Measurements from ENCODE around the gene SLC35F2. TPM values are rescaled to one million over a fixed set of nuclear protein-coding genes. Genes with fewer than 3 reads are reported as not detected.

The SLC35F2 gene
- total RNA-seq, 2 donors from 2014 or later = 26.3 to 31.9 TPM

DNA sequence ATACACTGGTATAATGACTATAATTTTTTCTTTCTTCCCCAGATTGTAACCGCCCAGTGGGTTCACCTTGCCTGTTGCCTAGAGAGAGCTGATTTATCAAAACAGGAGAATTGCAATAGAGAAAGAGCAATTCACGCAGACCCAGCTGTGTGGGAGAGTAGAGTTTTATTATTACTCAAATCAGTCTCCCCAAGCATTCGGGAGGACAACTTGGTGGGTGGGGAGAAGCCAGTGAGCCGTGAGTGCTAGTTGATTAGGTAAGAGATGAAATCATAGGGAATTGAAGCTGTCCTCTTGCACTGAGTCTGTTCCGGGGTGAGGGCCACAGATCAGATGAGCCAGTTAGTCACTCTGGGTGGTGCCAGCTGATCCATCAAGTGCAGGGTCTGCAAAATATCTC lies 73.2 kb downstream of the SLC35F2 start:
- Histone ChIP-seq H3K27me3 (no peaks in the 10 kb centered on the region), H3K36me3 (no peaks in the 10 kb centered on the region), H3K9ac (ENCODE audit: low read depth in 2 of 2, low read length in 2 of 2) (no peak overlapping the region), H3K4me3 (no peak overlapping the region), H3K27ac (no peak overlapping the region), H3K4me1 (no peaks in the 10 kb centered on the region), H3K9me3 (no peaks in the 10 kb centered on the region)
- intact Hi-C loops (cut with DNase I) = no loop called here
- TF ChIP-seq, protein P1, sequence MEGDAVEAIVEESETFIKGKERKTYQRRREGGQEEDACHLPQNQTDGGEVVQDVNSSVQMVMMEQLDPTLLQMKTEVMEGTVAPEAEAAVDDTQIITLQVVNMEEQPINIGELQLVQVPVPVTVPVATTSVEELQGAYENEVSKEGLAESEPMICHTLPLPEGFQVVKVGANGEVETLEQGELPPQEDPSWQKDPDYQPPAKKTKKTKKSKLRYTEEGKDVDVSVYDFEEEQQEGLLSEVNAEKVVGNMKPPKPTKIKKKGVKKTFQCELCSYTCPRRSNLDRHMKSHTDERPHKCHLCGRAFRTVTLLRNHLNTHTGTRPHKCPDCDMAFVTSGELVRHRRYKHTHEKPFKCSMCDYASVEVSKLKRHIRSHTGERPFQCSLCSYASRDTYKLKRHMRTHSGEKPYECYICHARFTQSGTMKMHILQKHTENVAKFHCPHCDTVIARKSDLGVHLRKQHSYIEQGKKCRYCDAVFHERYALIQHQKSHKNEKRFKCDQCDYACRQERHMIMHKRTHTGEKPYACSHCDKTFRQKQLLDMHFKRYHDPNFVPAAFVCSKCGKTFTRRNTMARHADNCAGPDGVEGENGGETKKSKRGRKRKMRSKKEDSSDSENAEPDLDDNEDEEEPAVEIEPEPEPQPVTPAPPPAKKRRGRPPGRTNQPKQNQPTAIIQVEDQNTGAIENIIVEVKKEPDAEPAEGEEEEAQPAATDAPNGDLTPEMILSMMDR (IDR thresholded peaks at IDR 0.05) = no peak
- no peak for DNase-seq

DNA sequence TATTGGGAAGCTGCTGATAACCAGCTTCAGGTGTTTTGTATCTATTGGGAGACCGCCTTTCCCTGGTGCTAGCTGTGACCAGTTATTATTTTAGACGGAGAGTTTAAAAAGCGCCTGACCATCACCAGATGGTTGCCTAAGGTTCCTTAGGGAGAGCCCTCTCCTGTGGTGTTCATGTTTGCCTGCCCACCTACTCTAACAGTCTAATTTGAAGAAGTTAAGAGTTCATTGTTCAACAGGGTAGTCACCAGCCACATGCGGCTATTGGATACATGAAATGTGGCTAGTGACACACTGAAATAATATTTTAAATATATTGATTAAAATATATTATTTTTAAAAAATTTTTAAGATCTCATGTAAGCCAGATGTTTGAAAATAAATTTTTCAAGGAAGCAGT lies 75.5 kb downstream of the SLC35F2 start:
- DNase-seq = no peak

DNA sequence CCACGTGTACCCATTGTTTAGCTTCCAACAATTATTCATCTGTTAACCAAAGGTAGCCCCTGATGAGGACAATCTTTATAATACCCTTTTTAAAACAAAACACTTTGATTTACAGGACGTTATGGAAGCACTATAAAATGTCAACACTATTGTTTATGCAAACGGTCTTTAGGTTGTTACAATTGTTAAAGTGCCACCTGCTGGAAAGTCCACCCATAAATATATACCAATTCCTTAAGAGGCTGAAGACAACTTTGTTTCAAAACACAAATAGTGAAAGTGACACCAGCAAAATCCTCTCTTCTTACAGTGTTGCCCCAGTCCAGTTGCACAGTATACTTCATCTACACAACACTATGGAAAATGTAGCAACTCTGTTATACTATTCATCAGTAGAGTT lies 77.8 kb downstream of the SLC35F2 start:
- no peak overlapping the region for H3K27ac ChIP-seq
- no peaks in the 10 kb centered on the region for H3K4me1 ChIP-seq
- H3K4me3 ChIP-seq = no peak overlapping the region
- intact Hi-C loops (cut with DNase I) = no loop called here
- DNase-seq = no peak
- H3K27me3 ChIP-seq = no peaks in the 10 kb centered on the region
- TF ChIP-seq, protein P1 (IDR thresholded peaks at IDR 0.05) = no peak
- no peaks in the 10 kb centered on the region for H3K36me3 ChIP-seq
- no peak overlapping the region for H3K9ac ChIP-seq (ENCODE audit: low read depth in 2 of 2, low read length in 2 of 2)
- no peaks in the 10 kb centered on the region for H3K9me3 ChIP-seq

More for the DNA sequence above, 75.5 kb downstream of the SLC35F2 start:
- TF ChIP-seq, protein P1 (IDR thresholded peaks at IDR 0.05) = no peak
- Histone ChIP-seq H3K9ac (ENCODE audit: low read depth in 2 of 2, low read length in 2 of 2) (no peak overlapping the region), H3K4me1 (no peaks in the 10 kb centered on the region), H3K36me3 (no peaks in the 10 kb centered on the region), H3K27ac (no peak overlapping the region), H3K4me3 (no peak overlapping the region), H3K27me3 (no peaks in the 10 kb centered on the region), H3K9me3 (no peaks in the 10 kb centered on the region)
- intact Hi-C loops (cut with DNase I) = no loop called here

DNA sequence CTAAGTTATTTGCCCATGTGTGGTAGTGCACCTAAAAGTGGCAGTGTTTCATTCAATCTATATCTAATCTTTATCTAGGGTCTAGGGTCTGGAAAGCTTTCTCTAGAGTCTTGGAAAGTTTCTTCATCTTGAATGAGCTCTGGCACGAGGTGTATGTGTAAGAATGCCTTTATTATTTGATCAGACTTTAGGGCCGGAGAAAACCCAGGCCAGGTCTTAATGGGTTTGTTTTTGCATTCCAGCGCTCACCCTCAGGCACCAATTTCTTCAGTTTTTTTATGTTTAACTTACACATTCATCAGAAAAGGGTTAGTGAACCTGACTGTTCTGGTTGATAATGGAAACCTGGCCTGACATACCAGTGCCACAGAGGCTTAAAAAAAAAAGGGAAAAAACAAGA lies 78.5 kb downstream of the SLC35F2 start:
- no peak overlapping the region for H3K9ac ChIP-seq (ENCODE audit: low read depth in 2 of 2, low read length in 2 of 2)
- no peaks in the 10 kb centered on the region for H3K4me1 ChIP-seq
- no peak overlapping the region for H3K27ac ChIP-seq
- H3K4me3 ChIP-seq = no peak overlapping the region
- no peaks in the 10 kb centered on the region for H3K9me3 ChIP-seq
- no peak for DNase-seq
- intact Hi-C loops (cut with DNase I) = no loop called here
- TF ChIP-seq, protein P1 (IDR thresholded peaks at IDR 0.05) = no peak
- H3K27me3 ChIP-seq = no peaks in the 10 kb centered on the region
- H3K36me3 ChIP-seq = no peaks in the 10 kb centered on the region

DNA sequence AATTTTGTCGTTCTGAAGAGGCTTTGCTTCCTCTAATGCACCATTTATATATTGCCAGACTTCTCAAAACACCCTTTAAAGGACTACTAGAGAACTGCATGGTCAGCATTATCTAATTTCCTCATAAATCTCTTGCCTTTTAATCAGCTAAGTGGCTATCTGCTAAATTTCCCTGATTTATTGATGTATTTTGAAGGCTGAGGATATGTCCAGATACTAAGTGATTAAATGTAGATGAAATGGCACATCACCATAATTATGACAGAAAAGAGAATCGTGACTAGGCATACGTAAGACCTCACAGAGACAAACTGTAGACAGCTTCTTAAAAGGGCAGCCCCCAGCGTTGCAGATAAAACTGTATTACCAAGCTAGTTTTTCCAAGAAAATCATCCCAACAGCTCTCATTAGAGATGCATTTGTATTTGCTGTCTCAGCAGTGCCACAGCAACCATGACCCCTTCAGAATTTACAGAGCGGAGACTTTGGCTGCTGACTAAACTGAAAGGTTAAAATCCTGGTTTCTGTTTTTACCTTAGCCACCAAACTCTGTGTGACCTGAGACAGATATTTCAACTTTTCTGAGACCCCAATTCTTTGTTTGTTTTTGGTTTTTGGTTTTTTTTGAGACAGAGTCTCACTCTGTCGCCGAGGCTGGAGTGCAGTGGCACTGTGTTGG lies 79.6 kb downstream of the SLC35F2 start:
- H3K9ac ChIP-seq (ENCODE audit: low read depth in 2 of 2, low read length in 2 of 2) = no peak overlapping the region
- no peak for DNase-seq
- H3K27ac ChIP-seq = no peak overlapping the region
- TF ChIP-seq, protein P1 (IDR thresholded peaks at IDR 0.05) = no peak
- H3K36me3 ChIP-seq = no peaks in the 10 kb centered on the region
- intact Hi-C loops (cut with DNase I) = loop anchor here (10.0 kb wide), 1 partner anchor 224 kb away; no protein-coding TSS in a partner anchor
- no peaks in the 10 kb centered on the region for H3K4me1 ChIP-seq
- no peak overlapping the region for H3K4me3 ChIP-seq
- H3K9me3 ChIP-seq = no peaks in the 10 kb centered on the region
- H3K27me3 ChIP-seq = no peaks in the 10 kb centered on the region

Measured in colonic mucosa (tissue), 4 donors.